Skeletal muscle cell (primary cell): Measurements from ENCODE around the gene SCGB1A1.
"Not testable (repeated sequence)": the region's sequence is repeated elsewhere in the genome, so short reads cannot be mapped to it uniquely, and the experiment has no call there.

Experiments used
- DNase-seq: peaks from one replicate; pipeline ENCODE4 v3.0.0-alpha.2; 2010; ENCODE audit warnings: low read depth
- H3K4me3 ChIP-seq: 2 replicates; pipeline ENCODE4 v1.5.1; 2011; ENCODE audit warnings: low read depth, mild to moderate bottlenecking, control low read depth, low read length, moderate library complexity

Gene SCGB1A1

DNA sequence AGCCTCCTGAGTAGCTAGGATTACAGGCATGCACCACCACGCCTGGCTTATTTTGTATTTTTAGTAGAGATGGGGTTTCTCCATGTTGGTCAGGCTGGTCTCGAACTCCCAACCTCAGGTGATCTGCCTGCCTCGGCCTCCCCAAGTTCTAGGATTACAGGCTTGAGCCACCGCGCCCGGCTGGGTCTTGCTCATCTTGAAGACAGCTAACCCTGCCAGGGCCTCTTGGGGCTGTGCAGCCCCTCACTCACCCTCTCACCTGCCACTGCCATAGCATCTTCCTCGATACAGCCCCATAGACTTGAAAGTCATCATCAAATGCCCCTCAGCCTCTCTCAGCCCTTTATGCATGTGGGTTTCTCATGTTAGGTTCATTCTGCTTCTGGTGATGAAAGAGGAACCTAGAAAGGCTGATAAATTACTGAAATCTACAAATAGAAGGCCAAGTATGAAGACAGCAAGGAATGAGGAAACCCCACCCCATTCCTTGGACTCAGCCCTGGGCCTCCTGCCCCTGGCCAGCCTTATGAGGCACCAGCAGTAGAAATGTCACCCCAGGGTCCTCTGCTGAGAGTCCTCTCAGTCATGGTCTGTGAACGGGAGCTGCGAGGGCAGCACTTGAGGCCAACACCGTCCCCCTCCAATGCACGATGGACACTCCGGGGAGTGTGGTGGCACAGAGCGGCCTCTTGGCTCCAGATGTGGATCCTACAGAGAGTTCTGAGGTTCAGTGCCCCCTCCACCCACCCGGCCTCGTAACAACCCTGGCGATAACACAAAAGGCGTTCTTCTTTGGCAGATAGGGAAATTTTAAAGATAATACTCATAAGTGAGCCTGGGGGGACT lies 24.8 kb downstream of the SCGB1A1 start:
- no peak for DNase-seq
- H3K4me3 ChIP-seq = peak overlapping the region; percentile 34

DNA sequence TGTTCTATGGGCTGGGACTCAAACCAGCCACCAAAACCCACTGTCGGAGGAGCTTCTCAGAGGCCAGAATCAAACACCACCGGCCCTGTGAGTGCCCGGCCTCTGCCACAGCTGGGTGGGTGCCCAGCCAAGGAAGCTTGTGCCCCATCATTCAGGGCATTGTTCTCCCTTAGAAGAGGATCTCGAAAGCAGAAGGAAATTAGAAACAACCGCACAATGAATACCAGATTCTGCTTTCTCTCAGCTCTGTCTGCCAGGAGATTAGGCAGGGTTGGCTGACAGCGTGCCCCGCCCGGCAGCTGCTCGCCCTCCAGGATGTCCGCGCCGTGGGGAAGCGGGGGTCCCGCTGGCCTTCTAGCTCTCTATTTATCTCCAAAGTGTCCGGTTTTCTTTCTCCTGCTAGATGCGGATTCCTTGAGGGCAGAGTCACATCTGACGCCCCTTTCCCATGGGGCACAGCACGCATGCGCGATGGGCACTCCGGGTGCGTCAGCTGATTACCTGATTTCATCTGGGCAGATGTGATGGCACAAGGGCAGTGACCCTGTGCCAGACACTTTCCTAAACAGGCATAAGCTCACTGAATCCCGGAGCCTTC lies 25.5 kb downstream of the SCGB1A1 start:
- DNase-seq = no peak
- peak overlapping the region; percentile 34 for H3K4me3 ChIP-seq

DNA sequence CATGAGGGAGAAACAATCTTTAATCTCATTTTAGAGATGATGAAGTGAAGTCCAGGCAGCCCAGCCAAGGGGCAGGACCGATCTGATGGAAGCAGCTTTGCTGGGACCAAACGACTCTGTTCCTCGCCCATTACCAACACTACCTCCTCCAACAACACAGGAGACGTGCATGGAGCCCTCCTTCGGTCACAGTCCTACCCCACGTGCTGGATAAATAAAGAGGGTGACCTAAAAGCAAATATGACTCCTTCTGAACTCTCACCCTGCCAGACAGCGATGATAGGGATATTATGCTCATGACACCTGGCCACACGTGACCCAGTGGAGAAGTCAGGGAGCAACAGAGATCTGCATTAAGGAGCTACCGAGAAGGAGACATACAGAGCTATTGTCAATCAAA lies 26.0 kb downstream of the SCGB1A1 start:
- peak overlapping the region; percentile 34 for H3K4me3 ChIP-seq
- no peak for DNase-seq

DNA sequence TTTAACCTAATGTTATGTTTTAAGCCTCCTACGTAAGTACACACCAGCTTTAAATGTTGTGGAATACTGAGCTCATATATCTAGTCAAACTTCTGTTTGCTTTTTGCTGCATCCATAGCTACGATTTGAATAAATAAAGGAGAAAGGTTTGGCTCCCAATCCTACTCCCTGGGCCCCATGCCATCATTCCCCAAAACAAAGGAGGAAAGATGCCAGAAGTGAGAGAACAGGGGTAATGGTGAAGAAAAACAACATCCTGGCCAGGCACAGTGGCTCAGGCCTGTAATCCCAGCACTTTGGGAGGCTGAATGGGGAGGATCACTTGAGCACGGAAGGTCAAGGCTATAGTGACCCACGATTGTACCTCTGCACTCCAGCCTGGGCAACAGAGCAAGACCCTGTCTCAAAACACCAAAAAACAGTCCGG lies 26.5 kb downstream of the SCGB1A1 start:
- no peak for DNase-seq
- no peak overlapping the region for H3K4me3 ChIP-seq

DNA sequence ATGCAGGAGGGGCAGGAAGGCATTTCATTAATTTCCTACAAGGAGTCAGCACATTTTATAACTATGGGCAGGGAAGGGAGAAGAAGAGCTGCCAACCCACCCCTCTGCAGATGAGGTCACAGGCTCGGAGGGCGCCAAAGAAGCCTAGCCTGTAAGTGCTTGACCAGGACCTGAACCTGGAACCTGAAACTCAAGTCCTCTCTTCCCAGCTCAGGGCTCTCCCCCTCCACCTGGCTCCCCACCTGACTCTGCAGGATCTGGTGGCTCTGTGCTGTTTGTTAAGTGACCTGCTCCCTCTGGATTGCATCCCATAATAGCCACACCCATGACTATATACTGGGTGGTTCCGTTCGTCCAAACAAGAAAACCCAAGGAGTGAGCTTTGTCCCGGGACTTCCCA lies 27.3 kb downstream of the SCGB1A1 start:
- H3K4me3 ChIP-seq = no peak overlapping the region

DNA sequence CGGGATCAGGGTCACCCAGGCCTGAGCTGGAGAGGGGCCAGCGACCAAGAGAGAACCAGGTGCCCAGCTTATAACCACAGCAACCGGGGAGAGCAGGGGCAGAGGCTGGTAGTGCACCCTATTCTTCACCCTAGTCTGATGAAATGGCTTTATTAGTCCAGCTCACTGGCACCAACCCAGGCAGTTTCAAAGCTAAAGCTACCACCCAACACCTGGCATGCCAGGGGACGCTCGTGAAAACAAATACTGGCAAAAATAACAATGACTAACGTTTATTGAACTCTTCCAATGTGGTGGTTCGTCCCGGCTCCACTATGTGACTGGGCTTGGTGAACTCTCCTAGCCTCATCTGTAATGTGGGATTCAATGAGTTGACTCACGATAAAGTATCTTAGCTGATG lies 30.6 kb downstream of the SCGB1A1 start:
- no peak overlapping the region for H3K4me3 ChIP-seq
- DNase-seq = no peak

More for the DNA sequence above, 27.3 kb downstream of the SCGB1A1 start:
- DNase-seq = no peak

DNA sequence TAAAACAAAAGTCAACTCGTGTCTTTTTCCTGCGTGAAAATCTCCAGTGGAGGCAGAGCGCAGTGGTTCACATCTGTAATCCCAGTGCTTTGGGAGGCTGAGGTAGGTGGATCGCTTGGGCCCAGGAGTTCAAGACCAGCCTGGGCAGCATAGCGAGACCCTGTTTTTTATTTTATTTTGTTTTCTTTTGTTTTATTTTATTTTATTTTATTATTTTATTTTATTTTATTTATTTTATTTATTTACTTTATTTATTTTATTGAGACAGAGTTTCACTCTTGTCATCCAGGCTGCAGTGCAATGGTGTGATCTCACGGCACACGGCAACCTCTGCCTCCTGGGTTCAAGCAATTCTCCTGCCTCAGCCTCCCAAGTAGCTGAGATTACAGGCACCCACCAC lies 31.1 kb downstream of the SCGB1A1 start:
- H3K4me3 ChIP-seq, DNase-seq: not testable (repeated sequence)

DNA sequence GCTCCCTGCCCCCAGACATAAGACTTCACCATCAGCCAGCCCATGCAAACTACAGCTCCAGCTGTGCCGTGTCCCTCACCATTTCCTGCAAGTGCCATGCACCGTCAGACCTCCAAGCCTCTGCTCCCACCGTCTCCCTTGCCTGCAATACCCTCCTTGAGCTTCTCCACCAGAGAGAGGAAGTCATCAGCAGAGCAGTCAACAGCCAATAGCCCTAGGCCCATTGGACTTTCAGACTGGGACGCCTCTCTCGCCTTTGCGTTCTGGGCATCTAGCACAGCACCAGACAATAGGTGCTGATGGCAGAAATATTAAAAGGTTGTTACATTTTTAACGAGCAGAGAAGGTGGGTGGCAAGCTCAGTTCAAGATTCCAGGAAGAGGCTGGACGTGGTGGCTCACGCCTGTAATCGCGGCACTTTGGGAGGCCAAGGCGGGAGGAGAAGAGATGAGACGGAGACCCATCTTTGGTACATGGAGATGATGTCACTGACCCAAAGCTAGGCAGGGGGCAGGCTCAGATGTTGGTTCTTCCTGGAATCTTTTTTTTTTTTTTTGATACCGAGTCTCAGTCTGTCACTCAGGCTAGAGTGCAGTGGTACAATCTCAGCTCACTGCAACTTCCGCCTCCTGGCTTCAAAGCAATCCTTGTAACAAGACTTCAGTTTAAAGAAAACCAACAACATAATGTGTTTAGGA lies 31.9 kb downstream of the SCGB1A1 start:
- no peak overlapping the region for H3K4me3 ChIP-seq
- no peak for DNase-seq

DNA sequence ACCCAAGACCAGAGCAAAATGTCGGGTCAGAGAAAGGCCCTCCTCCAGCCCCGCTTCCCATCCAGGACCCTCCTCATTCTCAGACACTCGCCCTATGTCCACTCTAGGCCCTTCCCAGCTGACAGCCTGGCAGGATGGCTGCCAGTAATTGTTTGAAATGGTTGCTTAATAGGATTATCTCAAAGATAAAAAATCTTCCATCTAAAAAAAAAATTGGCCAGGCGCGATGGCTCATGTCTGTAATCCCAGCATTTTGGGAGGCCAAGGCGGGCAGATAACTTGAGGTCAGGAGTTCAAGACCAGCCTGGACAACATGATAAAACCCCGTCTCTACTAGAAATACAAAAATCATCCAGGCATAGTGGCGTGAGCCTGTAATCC lies 32.4 kb downstream of the SCGB1A1 start:
- no peak overlapping the region for H3K4me3 ChIP-seq
- no peak for DNase-seq

DNA sequence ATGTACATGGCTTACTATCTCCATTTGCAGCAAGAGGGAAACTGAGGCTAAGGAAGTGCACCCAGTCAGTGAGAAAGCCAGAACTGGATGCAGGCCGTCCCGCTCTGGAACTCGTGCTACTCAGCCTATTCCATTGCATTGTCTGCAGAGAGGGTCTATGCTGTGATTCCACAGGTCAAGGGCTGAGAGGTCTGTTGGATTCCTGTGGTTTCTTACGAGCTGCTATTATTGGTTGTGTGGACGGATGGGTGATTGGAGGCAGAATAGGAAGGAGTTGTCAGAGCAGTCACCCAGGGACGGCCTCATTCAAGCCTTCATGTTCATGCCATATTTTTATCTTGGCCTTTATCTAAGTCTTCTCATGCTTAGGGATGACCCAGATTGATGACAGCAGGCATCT lies 33.4 kb downstream of the SCGB1A1 start:
- no peak for DNase-seq
- H3K4me3 ChIP-seq = no peak overlapping the region

DNA sequence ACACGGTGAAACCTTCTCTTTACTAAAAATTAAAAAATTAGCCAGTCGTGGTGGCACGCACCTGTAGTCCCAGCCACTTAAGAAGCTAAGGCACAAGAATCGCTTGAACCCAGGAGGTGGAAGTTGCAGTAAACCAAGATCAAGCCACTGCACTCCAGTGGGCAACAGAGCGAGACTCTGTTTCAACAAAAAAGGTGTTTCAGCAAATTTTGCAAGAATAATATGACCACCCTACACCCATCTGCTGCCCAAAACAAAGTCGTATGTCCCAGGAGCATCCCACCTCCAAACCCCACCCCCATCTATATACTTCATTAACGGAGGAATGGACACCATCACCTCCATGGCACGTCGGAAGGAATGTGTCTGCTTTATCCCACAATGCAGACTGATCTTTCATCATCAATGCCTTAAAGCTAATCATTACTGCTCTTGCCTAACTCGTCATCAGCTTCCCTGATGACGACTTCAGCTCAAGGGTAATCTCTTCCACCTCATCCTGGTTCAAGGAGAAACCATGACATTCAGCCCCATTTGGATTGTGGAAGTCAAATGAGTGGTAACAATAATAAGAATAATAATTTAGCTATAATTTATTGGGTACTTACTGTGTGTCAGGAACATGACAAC lies 34.1 kb downstream of the SCGB1A1 start:
- H3K4me3 ChIP-seq = no peak overlapping the region
- no peak for DNase-seq

DNA sequence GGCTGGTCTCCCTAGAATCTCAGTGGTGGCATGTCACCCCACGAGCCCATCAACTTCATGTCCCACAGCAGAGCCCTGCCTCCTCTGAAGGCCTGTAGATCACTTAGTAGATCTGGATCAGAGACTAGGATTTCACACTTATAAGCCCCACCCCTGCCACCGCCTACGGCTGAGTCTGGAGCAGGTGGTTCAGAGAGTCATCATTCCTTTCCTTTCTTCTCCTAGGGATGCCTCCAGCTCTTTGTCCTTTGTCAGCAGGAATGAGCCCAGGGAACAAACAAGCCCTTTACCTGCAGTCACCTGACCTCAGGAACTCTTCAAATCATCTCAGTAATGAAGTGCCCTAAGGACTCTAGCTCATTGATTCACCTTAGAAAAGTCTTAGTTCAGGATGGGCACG lies 37.8 kb downstream of the SCGB1A1 start:
- DNase-seq = no peak
- no peak overlapping the region for H3K4me3 ChIP-seq

DNA sequence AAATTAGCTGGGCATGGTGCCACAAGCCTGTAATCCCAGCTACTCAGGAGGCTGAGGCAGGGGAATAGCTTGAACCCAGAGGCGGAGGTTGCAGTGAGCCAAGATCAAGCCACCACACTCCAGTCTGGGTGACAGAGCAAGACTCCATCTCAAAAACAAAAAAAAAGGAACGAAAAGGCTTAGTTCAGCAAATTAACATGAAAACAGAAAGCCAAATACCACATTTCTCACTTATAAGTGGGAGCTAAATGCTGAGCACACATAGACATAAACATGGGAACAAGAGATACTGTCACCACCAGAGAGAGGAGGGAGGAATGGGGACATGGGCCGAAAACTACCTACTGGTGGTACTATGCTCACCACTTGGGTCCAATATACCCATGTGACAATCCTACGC lies 38.6 kb downstream of the SCGB1A1 start:
- no peak for DNase-seq
- no peak overlapping the region for H3K4me3 ChIP-seq

DNA sequence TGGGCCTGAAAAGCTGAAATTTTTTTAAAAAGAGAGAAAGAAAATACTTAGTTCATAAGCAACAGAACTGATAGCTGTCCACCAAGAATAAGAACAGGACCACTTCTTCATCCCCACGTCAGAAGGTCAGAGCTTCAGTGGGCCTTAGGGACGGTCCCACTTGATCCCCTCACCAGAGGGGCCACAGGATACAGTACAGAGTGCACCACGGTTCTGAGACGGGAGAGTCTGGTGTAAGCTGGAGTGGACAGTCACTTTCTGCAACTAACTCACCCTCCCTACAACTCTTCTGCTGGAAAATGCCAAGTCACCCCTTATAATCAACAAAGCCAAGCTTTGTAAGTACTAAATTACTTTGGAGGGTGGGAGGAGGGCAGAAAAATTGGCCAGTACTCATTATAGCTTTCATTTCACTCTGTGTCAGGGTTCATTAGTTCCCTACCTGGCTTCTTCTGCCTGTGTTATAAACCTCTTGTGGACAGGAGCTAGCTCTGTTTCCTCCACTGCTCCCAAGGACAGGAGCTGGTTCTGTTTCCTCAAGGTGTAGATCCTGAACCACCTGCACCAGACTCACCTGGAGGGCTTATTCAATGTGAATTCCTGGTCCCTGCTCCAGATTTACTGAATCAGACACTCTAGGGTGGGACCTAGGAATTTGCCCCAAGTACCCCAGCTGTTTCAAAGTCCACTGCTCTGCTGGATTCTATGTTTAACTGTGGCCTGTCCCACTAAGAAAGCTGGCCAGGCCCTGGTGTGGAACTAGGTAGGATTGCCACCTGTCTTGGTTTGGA lies 39.6 kb downstream of the SCGB1A1 start:
- no peak overlapping the region for H3K4me3 ChIP-seq
- no peak for DNase-seq

DNA sequence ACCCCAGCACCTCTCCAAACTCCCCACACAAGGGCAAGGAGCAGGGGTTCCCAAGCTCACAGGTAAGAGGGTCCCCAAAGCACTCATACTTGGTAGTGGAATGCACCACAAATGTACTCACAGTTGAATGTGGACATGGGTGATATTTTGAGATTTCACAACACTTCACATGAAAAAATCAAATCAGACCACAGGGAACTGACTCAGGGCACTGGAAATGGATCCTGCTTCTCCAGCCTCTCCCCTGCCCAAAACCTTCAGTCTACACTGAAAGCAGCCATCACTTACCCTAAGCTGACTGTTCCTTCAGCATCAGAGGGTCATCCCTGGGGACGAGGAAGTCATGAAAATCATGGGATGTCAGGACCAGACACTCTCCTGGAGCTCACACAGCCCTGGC lies 40.2 kb downstream of the SCGB1A1 start:
- H3K4me3 ChIP-seq = no peak overlapping the region
- no peak for DNase-seq

DNA sequence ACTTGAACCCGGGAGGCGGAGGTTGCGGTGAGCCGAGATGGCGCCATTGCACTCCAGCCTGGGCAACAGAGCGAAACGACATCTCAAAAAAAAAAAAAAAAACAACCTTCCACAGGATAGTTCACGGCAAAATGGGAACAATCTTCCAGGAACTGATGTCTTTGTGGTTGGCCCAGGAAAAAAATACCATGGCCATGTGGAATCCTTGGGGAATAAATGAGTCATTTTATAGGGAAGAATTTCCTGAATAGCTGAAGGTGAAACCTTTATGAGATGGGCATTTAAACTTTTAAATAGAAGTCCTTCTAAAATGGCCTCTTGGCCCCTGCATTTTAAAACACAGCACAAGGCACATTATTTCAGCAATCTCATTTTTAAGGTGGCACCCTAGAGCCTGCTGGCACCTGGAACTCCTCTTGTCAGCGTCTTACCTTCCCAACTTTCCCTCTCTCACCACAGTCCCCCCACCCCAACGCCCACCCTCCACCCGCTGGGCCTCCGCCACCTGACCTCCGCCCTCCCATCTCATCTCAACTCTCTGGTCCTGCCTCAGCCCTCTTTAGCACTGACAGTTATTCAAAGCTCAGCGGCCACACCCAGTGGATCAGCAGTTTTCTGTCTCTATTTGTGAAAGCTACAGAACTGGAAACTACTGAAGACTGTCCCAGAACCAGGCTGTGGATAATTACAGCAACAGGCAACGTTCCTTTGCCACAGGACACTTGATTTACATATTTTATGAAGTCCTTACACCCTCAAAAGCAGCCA lies 43.1 kb downstream of the SCGB1A1 start:
- no peak overlapping the region for H3K4me3 ChIP-seq
- DNase-seq = no peak

DNA sequence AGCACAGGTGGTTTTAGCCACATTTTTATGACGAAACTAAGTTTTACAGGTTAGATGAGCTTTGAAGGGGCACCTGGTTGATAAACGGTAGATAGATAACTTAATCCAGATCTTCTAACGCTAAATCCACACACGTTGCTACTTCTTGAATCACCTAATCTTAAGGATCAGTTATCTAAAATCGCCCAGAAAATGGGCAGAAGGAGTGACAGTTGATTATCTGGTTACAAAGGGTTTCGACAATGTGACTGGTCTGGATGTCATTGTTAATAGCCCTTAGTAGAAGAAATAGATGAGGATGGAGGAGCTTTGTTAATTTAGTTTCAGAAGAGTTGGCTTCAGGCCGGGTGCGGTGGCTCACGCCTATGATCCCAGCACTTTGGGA lies 43.7 kb downstream of the SCGB1A1 start:
- DNase-seq = no peak
- H3K4me3 ChIP-seq = no peak overlapping the region

DNA sequence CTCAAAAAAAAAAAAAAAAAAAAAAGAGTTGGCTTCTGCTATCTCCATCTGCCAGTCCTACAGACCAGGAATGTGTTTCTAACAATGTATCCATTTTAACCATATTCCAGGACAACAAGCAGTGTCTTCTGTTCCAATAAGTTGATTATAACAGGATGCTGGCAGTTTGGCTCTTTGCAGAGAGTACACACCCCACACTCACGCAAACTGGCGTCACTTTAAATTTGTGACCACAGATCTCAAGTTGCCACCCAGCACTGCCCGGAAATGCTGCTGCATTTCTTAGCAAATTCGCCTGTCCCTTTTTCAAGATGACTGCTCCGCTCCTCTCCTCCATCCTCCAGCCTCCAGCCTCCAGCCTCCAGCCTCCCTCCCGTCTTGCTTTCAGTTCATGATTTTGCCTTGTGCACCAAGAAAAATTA lies 44.3 kb downstream of the SCGB1A1 start:
- H3K4me3 ChIP-seq = no peak overlapping the region
- no peak for DNase-seq

DNA sequence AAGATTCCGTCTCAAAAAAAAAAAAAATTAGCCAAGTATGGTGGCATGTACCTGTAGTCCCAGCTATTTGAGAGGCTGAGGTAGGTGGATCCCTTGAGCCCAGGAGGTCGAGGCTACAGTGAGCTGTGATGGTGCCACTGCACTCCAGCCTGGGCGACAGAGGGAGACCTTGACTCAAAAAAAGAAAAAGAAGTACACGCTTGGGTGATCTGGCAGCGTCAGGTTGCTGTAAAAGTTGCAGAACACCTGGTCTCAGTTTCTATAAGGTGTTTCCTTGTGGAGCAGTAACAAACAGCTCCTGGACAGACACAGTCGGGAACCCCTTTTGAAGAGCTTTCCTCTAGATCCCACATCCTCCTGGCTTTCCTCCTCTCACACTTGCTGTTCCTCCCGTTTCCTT lies 45.8 kb downstream of the SCGB1A1 start:
- no peak for DNase-seq
- H3K4me3 ChIP-seq = no peak overlapping the region
